OCI-LY3 (cell line): Measurements from ENCODE around the gene SEC16A.

Experiments
- H2AFZ ChIP-seq: fragments of 200-600, 300-600 bp; shearing (Covaris generic); 2 replicates; pipeline ENCODE4 v1.6.0; 2014; ENCODE audit warnings: antibody characterized with exemption, low read depth, low read length
- H3K27ac ChIP-seq: fragments of 200-600, 300-600 bp; sonication (generic); 2 replicates; pipeline ENCODE4 v1.5.1; 2014; ENCODE audit warnings: mild to moderate bottlenecking, low read length, moderate library complexity, mixed read lengths
- H3K27me3 ChIP-seq: fragments of 200-600, 300-600 bp; sonication (generic); 2 replicates; pipeline ENCODE4 v1.6.1; 2014; ENCODE audit warnings: low read depth, low read length, mixed read lengths
- H3K36me3 ChIP-seq: fragments of 200-600, 300-600 bp; sonication (generic); replicated peaks from 2 replicates; pipeline ENCODE3; 2014; ENCODE audit warnings: low read depth, low read length, mixed read lengths
- H3K4me1 ChIP-seq: fragments of 300-600, 200-600 bp; sonication (generic); 2 replicates; pipeline ENCODE4 v1.6.1; 2014; ENCODE audit warnings: low read length, mixed read lengths
- H3K4me2 ChIP-seq: fragments of 200-600, 300-600 bp; sonication (generic); 2 replicates; pipeline ENCODE4 v1.6.1; 2014; ENCODE audit warnings: low read length, mixed read lengths
- H3K4me3 ChIP-seq: fragments of 300-600, 200-600 bp; sonication (generic); 2 replicates; pipeline ENCODE4 v1.5.1; 2014; ENCODE audit warnings: antibody characterized with exemption, mild to moderate bottlenecking, low read length, moderate library complexity
- H3K79me2 ChIP-seq: fragments of 300-600, 200-600 bp; shearing (Covaris generic); 2 replicates; pipeline ENCODE4 v1.6.1; 2014; ENCODE audit warnings: mild to moderate bottlenecking, low read length, mixed read lengths
- H3K9ac ChIP-seq: fragments of 300-600, 200-600 bp; shearing (Covaris generic); 2 replicates; pipeline ENCODE4 v1.6.0; 2014; ENCODE audit warnings: mild to moderate bottlenecking, low read length, moderate library complexity
- H3K9me3 ChIP-seq: fragments of 200-600, 300-600 bp; shearing (Covaris generic); 2 replicates; pipeline ENCODE4 v1.6.1; 2014; ENCODE audit warnings: low read length, mixed read lengths; ENCODE audit not compliant: insufficient read depth
- H4K20me1 ChIP-seq: fragments of 200-600, 300-600 bp; sonication (generic); 2 replicates; pipeline ENCODE4 v1.6.1; 2016; ENCODE audit warnings: low read length, mixed read lengths; ENCODE audit not compliant: insufficient read depth
- CTCF ChIP-seq: fragments of 200-600, 300-600 bp; sonication (generic); IDR thresholded peaks from 2 replicates; pipeline ENCODE4 v1.5.1; 2014; ENCODE audit warnings: antibody characterized with exemption, low read length, low read depth
- EZH2phosphoT487 ChIP-seq: fragments of 200-600 bp; shearing (Covaris generic); IDR thresholded peaks from 2 replicates; pipeline ENCODE4 v1.6.1; 2018; ENCODE audit warnings: antibody characterized with exemption, mixed run types, low read depth

SEC16A gene

DNA sequence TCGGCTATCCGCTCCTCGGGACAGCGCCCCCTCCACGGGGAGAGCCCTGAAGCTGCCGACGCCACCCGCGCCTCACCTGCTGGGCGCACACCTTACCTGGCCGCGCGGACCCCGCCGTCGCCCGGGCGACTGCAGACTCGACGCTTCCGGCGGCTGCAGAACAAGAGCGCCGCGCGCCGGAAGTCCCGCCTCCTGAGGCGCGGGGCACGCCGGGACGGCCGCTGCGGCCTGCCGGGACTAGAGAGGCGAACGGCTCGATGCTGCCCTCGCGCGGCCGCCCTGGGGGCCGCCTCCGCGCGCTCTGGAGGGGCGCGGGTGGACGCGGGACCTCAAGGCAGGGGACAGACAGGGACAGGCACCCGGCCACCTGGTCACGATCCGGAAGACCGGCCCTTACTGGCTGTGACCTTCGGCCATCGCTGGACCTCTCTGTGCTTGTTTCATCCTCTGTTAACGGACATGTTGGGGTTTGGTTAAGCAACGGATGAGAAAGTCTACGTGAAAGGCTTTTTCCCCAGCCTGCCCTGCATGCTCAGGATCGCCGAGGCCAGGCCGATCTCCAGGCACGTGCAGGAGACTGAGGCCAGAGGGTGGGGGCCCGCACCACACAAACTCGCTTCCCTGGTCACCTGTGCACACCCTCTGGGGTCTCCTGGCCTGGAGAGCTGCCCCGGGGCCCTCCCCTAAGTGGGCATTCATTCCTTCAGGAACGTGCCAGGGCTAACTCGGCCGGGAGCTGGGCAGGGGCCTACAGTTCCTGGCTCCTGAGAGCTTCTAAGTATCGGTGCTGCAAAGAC lies 82.6 kb downstream of the SEC16A start, which contains the start of gene SNAPC4:
Gene SNAPC4, minus strand, starts transcription at position 133 of the 797 bp plus-strand sequence. CDS start 1,742 bp downstream, outside the sequence.
- Histone ChIP-seq H3K4me3 (peak within 1 kb of the TSS; percentile 92), H3K9ac (peak within 1 kb of the TSS; percentile 86), H3K27me3 (no peaks in the 10 kb centered on the region), H3K27ac (peak within 1 kb of the TSS; percentile 61), H3K9me3 (no peaks in the 10 kb centered on the region), H3K4me2 (peak within 1 kb of the TSS; percentile 94), H3K79me2 (peaks cover 58% of the 10 kb centered on the region), H2AFZ (no peak within 1 kb of the TSS; the same call in 1 of the 2 replicates), H4K20me1 (peaks cover 13% of the 10 kb centered on the region), H3K4me1 (peaks cover 38% of the 10 kb centered on the region), H3K36me3 (peaks cover 48% of the 10 kb centered on the region)
- TF ChIP-seq CTCF (peak; percentile 82), EZH2phosphoT487 (no peak)

GRCh38 chr9:136399176-136400037 lies 83.4 kb downstream of the SEC16A start:
- H2AFZ ChIP-seq: no peak overlapping the region
- peak overlapping the region; percentile 61 for H3K27ac ChIP-seq

DNA sequence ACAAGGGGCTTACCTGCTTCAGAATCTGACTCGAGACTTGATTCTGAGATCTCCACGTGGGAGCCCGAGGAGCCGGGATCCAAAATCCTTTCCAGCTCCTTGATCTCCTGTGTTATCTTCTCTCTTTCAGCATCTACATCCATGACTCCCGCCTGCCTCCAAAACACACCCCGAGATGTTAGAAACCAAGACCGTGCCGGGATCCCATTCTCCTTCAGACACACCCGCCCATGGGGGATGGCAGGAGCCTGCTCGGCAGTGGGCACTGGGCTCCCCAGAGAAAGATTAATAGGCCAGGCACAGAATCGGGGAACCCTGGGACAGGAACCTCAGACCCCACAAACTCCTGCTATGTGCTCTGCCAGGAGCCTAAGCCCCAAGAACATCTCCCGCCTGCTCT lies 84.6 kb downstream of the SEC16A start:
- Histone ChIP-seq H3K27me3 (no peaks in the 10 kb centered on the region), H2AFZ (no peak overlapping the region), H3K9me3 (no peaks in the 10 kb centered on the region), H3K4me3 (peak overlapping the region; percentile 92), H3K79me2 (peaks cover 50% of the 10 kb centered on the region), H3K4me1 (peaks cover 19% of the 10 kb centered on the region), H3K36me3 (peaks cover 57% of the 10 kb centered on the region), H4K20me1 (peaks cover 13% of the 10 kb centered on the region), H3K9ac (peak overlapping the region; percentile 86; the same call in 1 of the 2 replicates), H3K4me2 (peak overlapping the region; percentile 94), H3K27ac (peak overlapping the region; percentile 61; the same call in 1 of the 2 replicates)
- TF ChIP-seq CTCF (no peak), EZH2phosphoT487 (no peak)

More at GRCh38 chr9:136399176-136400037, 83.4 kb downstream of the SEC16A start:
- Histone ChIP-seq H3K4me3 (peak overlapping the region; percentile 92), H3K9me3 (no peaks in the 10 kb centered on the region), H3K9ac (peak overlapping the region; percentile 86), H3K27me3 (no peaks in the 10 kb centered on the region), H3K79me2 (peaks cover 55% of the 10 kb centered on the region), H3K36me3 (peaks cover 54% of the 10 kb centered on the region), H3K4me1 (peaks cover 30% of the 10 kb centered on the region), H3K4me2 (peak overlapping the region; percentile 94), H4K20me1 (peaks cover 13% of the 10 kb centered on the region)
- TF ChIP-seq CTCF (no peak), EZH2phosphoT487 (no peak)

DNA sequence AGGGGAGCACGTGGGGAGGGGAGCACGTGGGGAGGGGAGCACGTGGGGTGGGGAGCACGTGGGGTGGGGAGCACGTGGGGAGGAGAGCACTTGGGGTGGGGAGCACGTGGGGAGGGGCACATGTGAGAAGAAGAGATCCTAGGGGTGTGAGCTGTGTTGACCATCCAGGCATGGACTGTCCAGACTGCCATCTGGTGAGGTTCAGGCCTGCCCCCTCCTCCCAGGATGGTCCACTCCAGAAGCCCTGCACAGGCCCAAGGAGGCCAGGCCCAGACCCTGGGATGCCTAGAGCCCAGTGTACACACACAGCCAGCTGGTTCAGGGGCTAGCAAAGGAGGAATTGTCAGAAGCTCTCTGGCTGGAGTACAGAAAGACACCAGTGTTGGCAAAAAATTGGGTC lies 85.2 kb downstream of the SEC16A start:
- Histone ChIP-seq H4K20me1 (peaks cover 13% of the 10 kb centered on the region), H3K27me3 (no peaks in the 10 kb centered on the region), H3K36me3 (peaks cover 59% of the 10 kb centered on the region), H3K27ac (no peak overlapping the region), H3K79me2 (peaks cover 49% of the 10 kb centered on the region), H2AFZ (no peak overlapping the region), H3K4me2 (no peak overlapping the region), H3K9ac (no peak overlapping the region), H3K4me3 (no peak overlapping the region), H3K9me3 (no peaks in the 10 kb centered on the region), H3K4me1 (peaks cover 16% of the 10 kb centered on the region)
- TF ChIP-seq CTCF (no peak), EZH2phosphoT487 (no peak)
